ENCODE measurements around the gene H2BK1.

GRCh38 chr7:151161757-151162156 lies 48.5 kb downstream of the H2BK1 start:
- TF ChIP-seq HNRNPUL1 (IDR thresholded peaks at IDR 0.05; ENCODE audit: low read depth, low read length), result no peak
- no peak for TF ChIP-seq EP300 (IDR thresholded peaks at IDR 0.05; ENCODE audit: low read depth in 2 of 2, low read length in 2 of 2)
- TF ChIP-seq EP300 (CRISPR knock-in tag; IDR thresholded peaks at IDR 0.05; ENCODE audit: borderline replicate concordance), result no peak
- TF ChIP-seq EED (CRISPR knock-in tag; IDR thresholded peaks at IDR 0.05), result no peak
